BJ (cell line): ENCODE results near the gene ULK1. TPM values are rescaled to one million over a fixed set of nuclear protein-coding genes. Genes with fewer than 3 reads are reported as not detected.

Experiments
- CTCF ChIA-PET: fragments of 350-600 bp; formaldehyde crosslinking; extraction: SDS; loops from one replicate; lab custom pipeline; 2021; ENCODE audit warnings: antibody characterized with exemption, inconsistent platforms; lab: Yijun Ruan, JAX
- POLR2A ChIA-PET: fragments of 300-600 bp; sonication (Branson Sonifier 250); formaldehyde crosslinking; extraction: SDS; loops from one replicate; lab custom pipeline; 2021; ENCODE audit warnings: antibody characterized with exemption; lab: Charles Lee
- DNase-seq: peaks from one replicate; pipeline ENCODE4 v3.0.0-alpha.2; 2011; ENCODE audit warnings: low read depth
- H3K27me3 ChIP-seq: 2 replicates; pipeline ENCODE4 v1.6.0; 2011; ENCODE audit warnings: low read length; ENCODE audit not compliant: control insufficient read depth, insufficient read depth
- H3K36me3 ChIP-seq: 2 replicates; pipeline ENCODE4 v1.5.1; 2011; ENCODE audit warnings: low read length; ENCODE audit not compliant: control insufficient read depth, insufficient read depth
- H3K4me3 ChIP-seq: 2 replicates; pipeline ENCODE4 v1.5.1; 2011; ENCODE audit warnings: low read depth, mild to moderate bottlenecking, control low read depth, low read length
- CTCF ChIP-seq: IDR thresholded peaks from 2 replicates; pipeline ENCODE4 v1.5.1; 2011; ENCODE audit warnings: low read depth, mild to moderate bottlenecking, control low read depth, inconsistent platforms, low read length, moderate library complexity; ENCODE audit not compliant: insufficient read depth
- polyA plus RNA-seq: library from polyadenylated mRNA; depleted of rRNA; stranded (reverse); fragments of >200 nt; gene quantifications from 2 replicates; pipeline ENCODE4 v1.2.3, GENCODE V29; 2011

Gene ULK1
- polyA plus RNA-seq, 1 experiment, result 13.7 TPM

GRCh38 chr12:131897875-131898274 is 3.5 kb downstream of the ULK1 start:
- no peak for DNase-seq
- ChIA-PET POLR2A (no interaction called here), CTCF (no interaction called here)
- TF ChIP-seq CTCF, result no peak
- H3K36me3 ChIP-seq, result peaks cover 19% of the 10 kb centered on the region
- no peak overlapping the region for H3K4me3 ChIP-seq
- no peaks in the 10 kb centered on the region for H3K27me3 ChIP-seq

DNA sequence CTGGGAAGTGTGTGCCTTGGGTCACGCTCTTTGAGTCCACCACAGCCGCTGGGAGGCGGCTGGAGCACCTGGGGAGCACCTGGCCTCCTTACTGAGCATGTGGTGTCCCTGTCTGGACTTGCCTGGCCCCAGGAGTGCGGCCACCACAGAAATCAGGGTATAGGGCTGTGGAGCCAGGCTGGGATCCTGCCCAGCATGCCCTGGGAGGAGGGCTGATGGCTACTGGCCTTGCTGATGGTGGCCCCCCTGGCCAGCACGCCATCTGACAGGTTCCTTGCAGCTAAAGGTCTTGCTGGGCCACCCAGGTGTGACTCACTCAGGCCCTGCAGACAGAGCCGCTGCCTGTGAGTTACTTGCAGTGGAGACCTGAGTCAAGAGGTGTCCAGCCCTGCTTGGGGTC is 6.0 kb downstream of the ULK1 start:
- POLR2A ChIA-PET, result no interaction called here
- Histone ChIP-seq H3K27me3 (no peaks in the 10 kb centered on the region), H3K36me3 (peaks cover 31% of the 10 kb centered on the region), H3K4me3 (no peak overlapping the region)
- no peak for DNase-seq
- no peak for TF ChIP-seq CTCF
- CTCF ChIA-PET, result no interaction called here

DNA sequence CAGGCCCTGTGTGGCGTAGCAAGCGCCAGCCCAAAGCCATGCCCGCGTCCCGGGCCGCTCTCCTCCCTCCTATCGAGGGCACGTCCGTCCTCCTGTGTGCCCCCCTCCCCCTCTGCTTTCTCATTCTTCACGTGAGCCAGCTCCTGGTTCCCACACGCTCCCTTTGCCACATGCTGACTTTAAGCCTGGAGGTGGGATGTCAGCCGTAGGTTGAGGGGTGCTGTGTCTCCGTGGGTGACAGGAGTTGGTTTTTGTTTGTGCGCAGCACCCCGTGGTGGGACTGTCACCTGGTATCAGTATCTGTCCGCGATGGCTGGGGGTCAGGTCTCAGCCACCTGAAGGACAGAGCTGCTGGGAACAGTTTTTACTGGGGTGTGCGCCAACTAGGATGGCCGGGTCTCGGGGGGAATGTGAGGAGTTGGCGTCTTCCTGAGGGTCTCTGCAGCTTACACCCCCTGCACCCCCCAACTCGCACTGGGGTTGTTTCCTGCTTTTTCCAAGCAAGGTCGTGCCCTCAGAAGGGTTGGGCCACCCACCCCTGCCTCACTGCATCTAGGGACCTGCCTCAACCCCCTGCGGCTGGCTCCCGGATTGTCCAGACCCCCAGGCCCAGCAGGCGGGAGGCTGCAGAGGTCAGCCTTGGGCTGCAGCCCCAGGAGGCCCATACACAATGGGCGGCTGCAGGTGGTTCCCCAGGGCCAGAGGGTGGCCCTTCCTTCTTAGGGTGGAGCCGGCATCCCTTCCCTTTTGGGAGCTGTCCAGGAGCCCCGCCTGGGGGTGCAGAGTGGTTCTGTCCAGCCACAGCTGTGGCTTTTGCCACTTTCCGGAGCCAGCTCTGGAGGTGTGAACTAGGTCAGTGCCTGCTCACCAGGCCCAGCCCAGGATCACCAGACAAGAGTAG is 7.3 kb downstream of the ULK1 start:
- no peak for TF ChIP-seq CTCF
- Histone ChIP-seq H3K4me3 (no peak overlapping the region), H3K27me3 (no peaks in the 10 kb centered on the region), H3K36me3 (peaks cover 35% of the 10 kb centered on the region)
- POLR2A ChIA-PET, result interaction anchor here (0.7 kb wide), 1 partner anchor 21 kb away, joined by 4 read pairs; no protein-coding TSS in a partner anchor
- CTCF ChIA-PET, result no interaction called here
- no peak for DNase-seq

- CTCF ChIA-PET, result interaction anchor here (1.4 kb wide), 1 partner anchor 9 kb away, joined by 3 read pairs; no protein-coding TSS in a partner anchor
- Histone ChIP-seq H3K4me3 (no peak overlapping the region), H3K27me3 (no peaks in the 10 kb centered on the region), H3K36me3 (peaks cover 34% of the 10 kb centered on the region)
- no peak for TF ChIP-seq CTCF
- POLR2A ChIA-PET, result no interaction called here
- no peak for DNase-seq
Observed at GRCh38 chr12:131902332-131903241, 8.2 kb downstream of the ULK1 start.
